K562 (cell line): ENCODE measurements around the gene PRR11. TPM values are rescaled to one million over a fixed set of nuclear protein-coding genes. Genes with fewer than 3 reads are reported as not detected.

Experiments used
- ATAC-seq: fragments of 200-7000 bp; cut with Tn5 transposase; 3 replicates; pipeline ENCODE4 v1.9.1; 2020; ENCODE audit warnings: moderate library complexity
- BruUV-seq: library from RNA; stranded (reverse); fragments of 400-500 nt; replicated peaks from 2 replicates; lab custom pipeline; 2021; lab: Mats Ljungman, UMichigan
- CTCF ChIA-PET: fragments of 300-600 bp; formaldehyde crosslinking; extraction: SDS; loops from one replicate; lab custom pipeline; 2021; ENCODE audit warnings: low intra/inter-chr PET ratio; lab: Yijun Ruan, JAX
- POLR2A ChIA-PET: fragments of 300-600, 350-650 bp; sonication (Branson Sonifier 250); formaldehyde crosslinking; extraction: SDS; loops from one replicate; lab custom pipeline; 2021; ENCODE audit warnings: antibody characterized with exemption, inconsistent platforms; lab: Yijun Ruan, JAX
- DNase-seq, 4 experiments: peaks; one replicate each; pipeline versions ENCODE4 v3.0.0 to v3.0.0-alpha.2; 2011 to 2018; ENCODE audit warnings: low spot score in 3 of 4, mixed read lengths in 3 of 4; ENCODE audit errors: extremely low read depth in 1 of 4
- FAIRE-seq: peaks from 2 replicates; lab custom pipeline; 2011; peaks lifted over from hg19 to GRCh38; lab: Jason Lieb, UNC
- H2AFZ ChIP-seq: 2 replicates; pipeline ENCODE4 v1.6.0; 2011; ENCODE audit warnings: low read depth, low read length, control low read depth, inconsistent platforms
- H3K27ac ChIP-seq: fragments of 200-600 bp; 3 replicates; pipeline ENCODE4 v1.8.0; 2011; ENCODE audit warnings: low read depth, mild to moderate bottlenecking, control low read depth, inconsistent platforms, low read length, moderate library complexity, mixed read lengths; ENCODE audit errors: extremely low read depth
- H3K27me3 ChIP-seq, 2 experiments: fragments of 300-600 bp in 1 of 2; 2 replicates in 1 of 2; 3 replicates in 1 of 2; pipeline versions ENCODE4 v1.6.0 to v1.8.0; 2011; ENCODE audit warnings: inconsistent platforms in 2 of 2, low read length in 2 of 2, mild to moderate bottlenecking in 1 of 2, mixed read lengths in 1 of 2, moderate library complexity in 1 of 2; ENCODE audit not compliant: control insufficient read depth in 2 of 2, insufficient read depth in 2 of 2
- H3K36me3 ChIP-seq: fragments of 300-600 bp; 3 replicates; pipeline ENCODE4 v1.8.0; 2011; ENCODE audit warnings: mild to moderate bottlenecking, low read length, inconsistent platforms; ENCODE audit not compliant: control insufficient read depth, insufficient read depth
- H3K4me1 ChIP-seq, 2 experiments: fragments of 200-600 bp in 1 of 2; replicated peaks in 1 of 2; 2 replicates in 1 of 2; 3 replicates in 1 of 2; pipeline versions ENCODE4 v1.5.1 to v1.8.0; 2011; ENCODE audit warnings: inconsistent platforms in 2 of 2, low read length in 2 of 2, mild to moderate bottlenecking in 1 of 2, mixed read lengths in 1 of 2, moderate library complexity in 1 of 2; ENCODE audit not compliant: control insufficient read depth in 2 of 2, insufficient read depth in 2 of 2
- H3K4me2 ChIP-seq: 2 replicates; pipeline ENCODE4 v1.6.1; 2011; ENCODE audit warnings: low read length, control low read depth, inconsistent platforms, mixed read lengths; ENCODE audit not compliant: insufficient read depth
- H3K4me3 ChIP-seq: fragments of 200-600 bp; sonication (generic), shearing (Covaris generic); 2 replicates; pipeline ENCODE4 v1.5.1; 2016; ENCODE audit warnings: control low read depth, inconsistent platforms
- H3K79me2 ChIP-seq: fragments of 200-600 bp; 3 replicates; pipeline ENCODE4 v1.8.0; 2011; ENCODE audit warnings: low read length, inconsistent platforms; ENCODE audit not compliant: control insufficient read depth, insufficient read depth
- H3K9ac ChIP-seq, 2 experiments: 2 replicates each; pipeline versions ENCODE4 v1.6.0 to v1.6.1; 2011; ENCODE audit warnings: low read depth in 2 of 2, low read length in 2 of 2, control low read depth in 1 of 2, inconsistent platforms in 1 of 2, mild to moderate bottlenecking in 1 of 2, mixed read lengths in 1 of 2; ENCODE audit not compliant: insufficient read depth in 1 of 2
- H3K9me1 ChIP-seq: one replicate; pipeline ENCODE4 v1.6.0; 2011; ENCODE audit warnings: inconsistent platforms, mild to moderate bottlenecking, low read length, moderate library complexity; ENCODE audit not compliant: control insufficient read depth, insufficient read depth
- H3K9me3 ChIP-seq: replicated peaks from 2 replicates; pipeline ENCODE4 v1.5.1; 2011; ENCODE audit warnings: low read depth, low read length, inconsistent platforms; ENCODE audit not compliant: control insufficient read depth, insufficient read depth
- H4K20me1 ChIP-seq: replicated peaks from 2 replicates; pipeline ENCODE4 v1.6.1; 2011; ENCODE audit warnings: low read length, inconsistent platforms, mixed read lengths; ENCODE audit not compliant: control insufficient read depth, insufficient read depth
- RFX1 ChIP-seq: fragments of 450-650 bp; IDR thresholded peaks from 2 replicates; pipeline ENCODE4 v1.6.1; 2016; ENCODE audit warnings: mild to moderate bottlenecking, moderate library complexity
- ZBTB11 ChIP-seq, 3 experiments: fragments of 200-800 bp in 1 of 3; fragments of 250-450 bp in 1 of 3; fragments of 450-650 bp in 1 of 3; sonication (Bioruptor Pico) in 1 of 3; sonication (Bioruptor generic) in 1 of 3; formaldehyde crosslinking in 1 of 3; IDR thresholded peaks; 2 replicates each; pipeline versions ENCODE4 v1.6.1 to v1.8.0; 2016 to 2022; ENCODE audit warnings: mild to moderate bottlenecking in 2 of 3, missing genetic modification characterization in 2 of 3, missing compliant biosample characterization in 1 of 3, moderate library complexity in 1 of 3
- WGBS: fragments of 100-300 bp; shearing (Covaris generic); methylation state at CpG from one replicate; pipeline ENCODE4 v1.1.6; 2016; ENCODE audit warnings: low coverage, mixed read lengths; ENCODE audit not compliant: insufficient coverage; ENCODE audit errors: missing lambda C conversion rate; 5-methylcytosine and 5-hydroxymethylcytosine counted together
- in situ Hi-C: fragments of 300-500 bp; cut with MboI; formaldehyde crosslinking; loops from 4 replicates; pipeline ENCODE4 v1.15.0; 2018; ENCODE audit warnings: inconsistent platforms, mixed read lengths
- intact Hi-C: fragments of 100-400 bp; cut with micrococcal nuclease; formaldehyde crosslinking; loops from 2 replicates; pipeline ENCODE4 v1.14.2; 2022
- polyA plus RNA-seq, 8 experiments: library from polyadenylated mRNA; depleted of rRNA in 4 of 8; stranded (reverse) in 5 of 8; unstranded in 3 of 8; fragments of >200 nt; fragmentation: Nextera tagmentation in 2 of 8; fragmentation: Illumina TruSeq in 1 of 8; extraction: Ambion mirVana in 2 of 8; extraction: Trizol in 1 of 8; gene quantifications; 2 replicates each; pipeline versions ENCODE4 v1.2.1 to v1.2.3, GENCODE V29; 2011 to 2014; ENCODE audit warnings: inconsistent platforms in 1 of 8, missing spikeins in 1 of 8
- total RNA-seq, 7 experiments: library from RNA; depleted of rRNA in 6 of 7; stranded (reverse); fragments of >200 nt in 6 of 7; fragmentation: Illumina TruSeq in 2 of 7; extraction: Trizol in 2 of 7; gene quantifications; 2 replicates each; pipeline versions ENCODE4 v1.2.1 to v1.2.3, GENCODE V29; 2011 to 2021; ENCODE audit warnings: low replicate concordance in 1 of 7

PRR11 gene
- total and polyA plus RNA-seq, 9 of the 15 experiments (the other 6 are each of a cell fraction or from before 2014, with no cell fraction given): 13.3 to 75.2 (median 46.4) TPM

GRCh38 chr17:59151591-59151990, 4.0 kb upstream of the PRR11 start:
- peaks cover 8 to 14% of the 10 kb centered on the region in 2 experiments; a peak in 4 of 5 replicates for H3K4me1 ChIP-seq
- peak; percentile 33 for TF ChIP-seq RFX1
- TF ChIP-seq ZBTB11 (CRISPR knock-in tag; IDR thresholded peaks at IDR 0.05): no peak
- no peaks in the 10 kb centered on the region for H3K9me3 ChIP-seq
- CTCF ChIA-PET: no interaction called here
- peaks cover 13% of the 10 kb centered on the region; the same call in 2 of the 3 replicates for H3K36me3 ChIP-seq
- H3K9me1 ChIP-seq: no peaks in the 10 kb centered on the region
- peak overlapping the region; percentile 64 for H3K4me2 ChIP-seq
- POLR2A ChIA-PET: interaction anchor here (0.9 to 2.1 kb wide), 4 partner anchors 8 to 20 kb away, joined by 4 to 6 read pairs (median 6); no protein-coding TSS in a partner anchor
- peak overlapping the region; percentile 6; the same call in 1 of the 2 replicates for H3K4me3 ChIP-seq
- 71% methylated on average over 1 of the region's 1 CpG for WGBS
- BruUV-seq: no TSS peak
- no peak overlapping the region for H2AFZ ChIP-seq
- H3K9ac ChIP-seq: peak overlapping the region in 1 of 2 experiments; percentile 92; a peak in 1 of 4 replicates
- H3K79me2 ChIP-seq: peaks cover 93% of the 10 kb centered on the region
- no peaks in the 10 kb centered on the region for H4K20me1 ChIP-seq
- DNase-seq: no peak
- no peaks in the 10 kb centered on the region for H3K27me3 ChIP-seq
- in situ Hi-C loops: no loop called here
- no peak for ATAC-seq
- no peak overlapping the region for H3K27ac ChIP-seq
- intact Hi-C loops: no loop called here
- no peak for FAIRE-seq
